Prostate gland (tissue), 2 donors: Measurements from ENCODE around the gene ABHD3. TPM values are rescaled to one million over a fixed set of nuclear protein-coding genes. Genes with fewer than 3 reads are reported as not detected.
"Not testable (repeated sequence)": the region's sequence is repeated elsewhere in the genome, so short reads cannot be mapped to it uniquely, and the experiment has no call there.

ENCODE experiments used
- DNase-seq: peaks from one replicate; pipeline ENCODE4 v3.0.0-alpha.2; 2019; ENCODE audit warnings: low spot score
- H3K27ac ChIP-seq, 2 donors: fragments of 200-600 bp; sonication (generic); 2 replicates each; pipeline ENCODE4 v1.5.1; 2017 to 2019
- H3K27me3 ChIP-seq: fragments of 200-600 bp; sonication (generic); replicated peaks from 2 replicates; pipeline ENCODE4 v1.5.1; 2019; ENCODE audit not compliant: insufficient read depth
- H3K36me3 ChIP-seq, 2 donors: fragments of 200-600 bp; sonication (generic); 1 replicate in 1 of 2; 2 replicates in 1 of 2; pipeline versions ENCODE4 v1.5.1 to v1.8.1; 2017 to 2019
- H3K4me1 ChIP-seq: fragments of 200-600 bp; sonication (generic); replicated peaks from 2 replicates; pipeline ENCODE4 v1.5.1; 2019
- H3K4me3 ChIP-seq, 2 donors: fragments of 200-600 bp; sonication (generic); 2 replicates each; pipeline ENCODE4 v1.5.1; 2017 to 2019
- H3K9me3 ChIP-seq: fragments of 200-600 bp; sonication (generic); 2 replicates; pipeline ENCODE4 v1.5.1; 2017
- CTCF ChIP-seq, 4 experiments: fragments of 200-600 bp in 2 of 4; fragments of 450-650 bp in 2 of 4; sonication (generic) in 2 of 4; IDR thresholded peaks; 1 replicate in 3 of 4; 2 replicates in 1 of 4; pipeline ENCODE4 v1.5.1; 2016 to 2019; ENCODE audit warnings: antibody characterized with exemption in 4 of 4, mild to moderate bottlenecking in 2 of 4, moderate library complexity in 2 of 4
- POLR2A ChIP-seq: fragments of 450-650 bp; IDR thresholded peaks from one replicate; pipeline ENCODE4 v1.6.1; 2016; ENCODE audit warnings: antibody characterized with exemption, mild to moderate bottlenecking
- POLR2AphosphoS5 ChIP-seq: sonication (generic); formaldehyde crosslinking; IDR thresholded peaks from one replicate; pipeline ENCODE4 v1.6.1; 2017; ENCODE audit warnings: antibody characterized with exemption
- WGBS: methylation state at CpG from one replicate; pipeline ENCODE4 v1.1.5; 2018; 5-methylcytosine and 5-hydroxymethylcytosine counted together
- intact Hi-C: fragments of 100-400 bp; cut with DNase I; formaldehyde crosslinking; loops from one replicate; pipeline ENCODE4 v1.14.2; 2022
- total RNA-seq, 2 donors: library from RNA; depleted of rRNA; stranded (reverse); fragments of >200 nt; gene quantifications; one replicate each; pipeline ENCODE4 v1.1.0, GENCODE V29; 2016

The ABHD3 gene
- total RNA-seq, 2 donors from 2014 or later, result 9.6 to 18.5 TPM

GRCh38 chr18:21693322-21693721, 11.3 kb downstream of the ABHD3 start:
- no peak for DNase-seq

GRCh38 chr18:21689736-21690135, 14.8 kb downstream of the ABHD3 start:
- intact Hi-C loops, result no loop called here
- DNase-seq, result no peak

More at GRCh38 chr18:21693322-21693721, 11.3 kb downstream of the ABHD3 start:
- TF ChIP-seq POLR2A, result no peak
- no peak for TF ChIP-seq POLR2AphosphoS5
- TF ChIP-seq CTCF (IDR thresholded peaks at IDR 0.05), result no peak
- H3K4me1 ChIP-seq, result no peaks in the 10 kb centered on the region
- WGBS, result 80% methylated on average over 2 of the region's 2 CpGs
- no peak overlapping the region for H3K4me3 ChIP-seq
- H3K9me3 ChIP-seq, result no peaks in the 10 kb centered on the region
- H3K36me3 ChIP-seq, result no peaks in the 10 kb centered on the region
- H3K27me3 ChIP-seq, result no peaks in the 10 kb centered on the region
- intact Hi-C loops, result no loop called here
- H3K27ac ChIP-seq, result no peak overlapping the region

GRCh38 chr18:21686282-21687105, 18.1 kb downstream of the ABHD3 start:
- no peak overlapping the region for H3K27ac ChIP-seq
- no peaks in the 10 kb centered on the region for H3K4me1 ChIP-seq
- TF ChIP-seq POLR2A (no peak), POLR2AphosphoS5 (no peak), CTCF (IDR thresholded peaks at IDR 0.05) (no peak)

More at GRCh38 chr18:21689736-21690135, 14.8 kb downstream of the ABHD3 start:
- H3K4me1 ChIP-seq, result no peaks in the 10 kb centered on the region
- H3K27ac ChIP-seq, result no peak overlapping the region
- no peak for TF ChIP-seq POLR2AphosphoS5
- TF ChIP-seq CTCF (IDR thresholded peaks at IDR 0.05), result no peak
- TF ChIP-seq POLR2A, result no peak
- H3K4me3 ChIP-seq, result no peak overlapping the region
- H3K36me3 ChIP-seq, result no peaks in the 10 kb centered on the region
- H3K27me3 ChIP-seq, result no peaks in the 10 kb centered on the region
- WGBS, result 94% methylated on average over 1 of the region's 1 CpG
- H3K9me3 ChIP-seq, result no peaks in the 10 kb centered on the region

GRCh38 chr18:21685556-21685981, 19.0 kb downstream of the ABHD3 start:
- H3K4me3 ChIP-seq, H3K27me3 ChIP-seq, H3K36me3 ChIP-seq, H3K9me3 ChIP-seq, DNase-seq, H3K4me1 ChIP-seq, intact Hi-C loops, H3K27ac ChIP-seq: not testable (repeated sequence)
- WGBS, result 92% methylated on average over 12 of the region's 12 CpGs

More at GRCh38 chr18:21686282-21687105, 18.1 kb downstream of the ABHD3 start:
- H3K36me3 ChIP-seq, result no peaks in the 10 kb centered on the region
- H3K27me3 ChIP-seq, result no peaks in the 10 kb centered on the region
- no peaks in the 10 kb centered on the region for H3K9me3 ChIP-seq
- no peak overlapping the region for H3K4me3 ChIP-seq
- WGBS, result 53% methylated on average over 8 of the region's 8 CpGs
- intact Hi-C loops, result no loop called here
- no peak for DNase-seq

GRCh38 chr18:21684731-21685130, 19.8 kb downstream of the ABHD3 start:
- Histone ChIP-seq H3K9me3 (no peaks in the 10 kb centered on the region), H3K4me1 (no peaks in the 10 kb centered on the region), H3K4me3 (no peak overlapping the region), H3K27ac (no peak overlapping the region), H3K36me3 (no peaks in the 10 kb centered on the region), H3K27me3 (no peaks in the 10 kb centered on the region)
- no peak for TF ChIP-seq CTCF (IDR thresholded peaks at IDR 0.05)
- DNase-seq, result no peak
- intact Hi-C loops, result loop anchor here (5.0 kb wide), 1 partner anchor 58 kb away; the partner anchor contains the start of gene MIB1
- 96% methylated on average over 2 of the region's 2 CpGs for WGBS
